Ovary (tissue), 9 donors: ENCODE measurements around the gene SGCA. TPM values are rescaled to one million over a fixed set of nuclear protein-coding genes. Genes with fewer than 3 reads are reported as not detected.

ENCODE experiments used
- DNase-seq, 5 donors: peaks; one replicate each; pipeline ENCODE4 v3.0.0-alpha.2; 2019 to 2020
- H3K27ac ChIP-seq, 2 donors: fragments of 200-600 bp; one replicate each; pipeline versions ENCODE4 v1.5.1 to v1.8.0; 2019 to 2022
- H3K27me3 ChIP-seq: fragments of 200-600 bp; one replicate; pipeline ENCODE4 v1.8.0; 2022
- H3K36me3 ChIP-seq: fragments of 200-600 bp; sonication (generic); one replicate; pipeline ENCODE4 v1.5.1; 2019
- H3K4me1 ChIP-seq: one replicate; pipeline ENCODE4 v1.8.1; 2013; ENCODE audit warnings: mild to moderate bottlenecking, moderate library complexity; ENCODE audit not compliant: insufficient read depth
- H3K4me3 ChIP-seq: fragments of 200-600 bp; sonication (generic); one replicate; pipeline ENCODE4 v1.5.1; 2017
- H3K9me3 ChIP-seq, 2 donors: fragments of 200-600 bp in 1 of 2; sonication (generic) in 1 of 2; one replicate each; pipeline versions ENCODE4 v1.5.1 to v1.8.1; 2013 to 2019; ENCODE audit warnings: mild to moderate bottlenecking in 1 of 2, moderate library complexity in 1 of 2
- CTCF ChIP-seq, 3 donors: fragments of 450-650 bp in 2 of 3; fragments of 200-600 bp in 1 of 3; IDR thresholded peaks; one replicate each; pipeline versions ENCODE4 v1.5.1 to v1.8.0; 2016 to 2022; ENCODE audit warnings: antibody characterized with exemption in 3 of 3, mild to moderate bottlenecking in 1 of 3
- EP300 ChIP-seq: sonication (generic); formaldehyde crosslinking; IDR thresholded peaks from one replicate; pipeline ENCODE4 v1.6.1; 2017; ENCODE audit warnings: antibody characterized with exemption
- POLR2A ChIP-seq: fragments of 450-650 bp; IDR thresholded peaks from one replicate; pipeline ENCODE4 v1.6.1; 2017; ENCODE audit warnings: antibody characterized with exemption, mild to moderate bottlenecking, moderate library complexity
- WGBS, 3 donors: extraction: QIAGEN DNeasy Blood & Tissue Kit in 1 of 3; methylation state at CpG; one replicate each; pipeline versions ENCODE4 v1.1.5 to v1.1.7; 2013 to 2017; 5-methylcytosine and 5-hydroxymethylcytosine counted together
- intact Hi-C, 4 donors: fragments of 100-400 bp; cut with DNase I; formaldehyde crosslinking; loops; one replicate each; pipeline versions ENCODE4 v1.11.0 to v1.15.1; 2022 to 2023
- polyA plus RNA-seq, 2 donors: library from polyadenylated mRNA; stranded (reverse); fragments of 200-250 nt in 1 of 2; fragments of 350-450 nt in 1 of 2; fragmentation: Illumina TruSeq in 1 of 2; extraction: RNeasy Lipid Tissue Mini Kit (QIAGEN cat#74804) in 1 of 2; gene quantifications; one replicate each; pipeline ENCODE4 v1.2.3, GENCODE V29; 2013 to 2014
- total RNA-seq, 7 donors: library from RNA; depleted of rRNA in 2 of 7; stranded (reverse); fragments of >200 nt in 2 of 7; fragmentation: NEBNext Ultra II Directional in 3 of 7; extraction: Animal tissue kit (Norgen Biotek cat#: 25700) in 3 of 7; gene quantifications; one replicate each; pipeline versions ENCODE4 v1.1.0 to v1.2.4, GENCODE V29; 2016 to 2023
- donor health status: DM: no; HTN: no; CAD: no; lungs with moderate emphysema.
- donor health status: DM: no; HTN: no; CAD: no.
- donor health status: Bipolar disorder and iron deficiency.
- donor health status: DM: yes; HTN: yes; CAD: no.
- donor health status: DM: no; HTN: no; CAD: no.
- donor health status: DM: yes; HTN: yes; CAD: no.

Gene SGCA
- total and polyA plus RNA-seq, 9 donors: 0.48 to 3.4 (median 2.2) TPM

GRCh38 chr17:50150354-50151040 lies 15.3 kb upstream of the SGCA start, which contains the start of gene PPP1R9B:
PPP1R9B (minus strand) TSS chr17:50150677; CDS start chr17:50150513, 164 bp downstream.
- H3K9me3 ChIP-seq: no peaks in the 10 kb centered on the region
- H3K4me1 ChIP-seq: peaks cover 35% of the 10 kb centered on the region
- peak within 1 kb of the TSS; percentile 77 to 81 for H3K27ac ChIP-seq
- H3K27me3 ChIP-seq: no peaks in the 10 kb centered on the region
- TF ChIP-seq POLR2A: peak; percentile 39
- TF ChIP-seq CTCF (IDR thresholded peaks at IDR 0.05): no peak
- TF ChIP-seq EP300: no peak
- H3K4me3 ChIP-seq: peak within 1 kb of the TSS; percentile 82
- 0 to 1% (median 0%) methylated on average over 36 to 68 of the region's 69 CpGs for WGBS, 3 donors
- intact Hi-C loops: loop anchor here in 1 of 4 donors (5.0 kb wide), 1 partner anchor 1603 kb away; the partner anchor contains the start of gene HOXB2
- peak in 2 of 5 donors; percentile 51 to 64 for DNase-seq
- H3K36me3 ChIP-seq: no peaks in the 10 kb centered on the region

GRCh38 chr17:50151041-50151936 lies 14.5 kb upstream of the SGCA start:
- Histone ChIP-seq H3K4me3 (peak overlapping the region; percentile 82), H3K36me3 (no peaks in the 10 kb centered on the region), H3K9me3 (no peaks in the 10 kb centered on the region), H3K4me1 (peaks cover 32% of the 10 kb centered on the region), H3K27ac (peak overlapping the region; percentile 77 to 81), H3K27me3 (no peaks in the 10 kb centered on the region)
- TF ChIP-seq CTCF (IDR thresholded peaks at IDR 0.05) (peak in 2 of 3 donors; percentile 52 to 68), EP300 (no peak)
- 1% methylated on average over 18 to 40 of the region's 40 CpGs for WGBS, 3 donors
- DNase-seq: peak; percentile 86 to 89 (median 89)
- intact Hi-C loops: loop anchor here in 1 of 4 donors (5.0 kb wide), 1 partner anchor 1604 kb away; the partner anchor contains the start of gene HOXB2

GRCh38 chr17:50151937-50152547 lies 13.8 kb upstream of the SGCA start:
- no peaks in the 10 kb centered on the region for H3K36me3 ChIP-seq
- H3K27ac ChIP-seq: peak overlapping the region; percentile 77 to 81
- peak; percentile 82 to 83 (median 82) for DNase-seq
- peak overlapping the region; percentile 82 for H3K4me3 ChIP-seq
- H3K27me3 ChIP-seq: no peaks in the 10 kb centered on the region
- no peaks in the 10 kb centered on the region for H3K9me3 ChIP-seq
- peaks cover 26% of the 10 kb centered on the region for H3K4me1 ChIP-seq
- intact Hi-C loops: loop anchor here in 2 of 4 donors (2.0 to 5.0 kb wide), 2 partner anchors 31 to 1605 kb away; partner anchors contain the start of gene HOXB2 (in 1 of the 2)
- TF ChIP-seq EP300 (no peak), CTCF (IDR thresholded peaks at IDR 0.05) (peak in 1 of 3 donors; percentile 9)
- WGBS, 3 donors: 0 to 1% (median 0%) methylated on average over 12 of the region's 12 CpGs

- 65 to 69% (median 67%) methylated on average over 7 of the region's 7 CpGs for WGBS, 3 donors
- H3K4me1 ChIP-seq: peaks cover 22% of the 10 kb centered on the region
- TF ChIP-seq CTCF (IDR thresholded peaks at IDR 0.05): no peak
- TF ChIP-seq EP300: no peak
- TF ChIP-seq POLR2A: no peak
- DNase-seq: no peak
- no peak overlapping the region for H3K4me3 ChIP-seq
- peak overlapping the region; percentile 77 to 81 for H3K27ac ChIP-seq
- no peaks in the 10 kb centered on the region for H3K27me3 ChIP-seq
- H3K36me3 ChIP-seq: no peaks in the 10 kb centered on the region
- intact Hi-C loops: loop anchor here in 2 of 4 donors (2.0 to 5.0 kb wide), 2 partner anchors 30 to 1605 kb away; partner anchors contain the start of gene HOXB2 (in 1 of the 2)
- H3K9me3 ChIP-seq: no peaks in the 10 kb centered on the region
Observed at GRCh38 chr17:50152736-50153135, 13.1 kb upstream of the SGCA start.
